Panc1 (cell line): Measurements from ENCODE around the gene TMPRSS3. TPM values are rescaled to one million over a fixed set of nuclear protein-coding genes. Genes with fewer than 3 reads are reported as not detected.

Source experiments
- ATAC-seq: fragments of 200-7000 bp; cut with Tn5 transposase; 2 replicates; pipeline ENCODE4 v1.9.1; 2020; ENCODE audit warnings: mild to moderate bottlenecking, moderate library complexity
- BruUV-seq: library from RNA; stranded (reverse); fragments of 400-500 nt; replicated peaks from 2 replicates; lab custom pipeline; 2021; lab: Mats Ljungman, UMichigan
- CTCF ChIA-PET: fragments of 300-600 bp; sonication (Branson Sonifier 250); formaldehyde crosslinking; loops from one replicate; lab custom pipeline; 2022; ENCODE audit warnings: antibody characterized with exemption; lab: Charles Lee
- POLR2A ChIA-PET: fragments of 300-600 bp; sonication (Branson Sonifier 250); formaldehyde crosslinking; loops from one replicate; lab custom pipeline; 2022; ENCODE audit warnings: antibody characterized with exemption; lab: Charles Lee
- DNase-seq: peaks from one replicate; pipeline ENCODE4 v3.0.0-alpha.2; 2010; ENCODE audit warnings: low read depth, low spot score
- H3K27ac ChIP-seq: 2 replicates; pipeline ENCODE4 v1.5.1; 2011; ENCODE audit warnings: mild to moderate bottlenecking, low read length, inconsistent platforms
- H3K27me3 ChIP-seq: fragments of 200-500 bp; sonication (Bioruptor generic); 2 replicates; pipeline ENCODE4 v1.6.0; 2014; ENCODE audit warnings: low read length, inconsistent platforms; ENCODE audit not compliant: control insufficient read depth, insufficient read depth
- H3K36me3 ChIP-seq: fragments of 200-500 bp; sonication (Bioruptor generic); 2 replicates; pipeline ENCODE4 v1.5.1; 2014; ENCODE audit warnings: inconsistent platforms, mild to moderate bottlenecking, low read length, moderate library complexity; ENCODE audit not compliant: control insufficient read depth, insufficient read depth
- H3K4me1 ChIP-seq: 2 replicates; pipeline ENCODE4 v1.5.1; 2011; ENCODE audit warnings: inconsistent platforms, mild to moderate bottlenecking, low read length, moderate library complexity; ENCODE audit not compliant: control insufficient read depth, insufficient read depth
- H3K4me3 ChIP-seq, 2 experiments: 2 replicates each; pipeline ENCODE4 v1.5.1; 2011 to 2012; ENCODE audit warnings: low read depth in 2 of 2, low read length in 2 of 2, mild to moderate bottlenecking in 2 of 2, inconsistent platforms in 1 of 2, moderate library complexity in 1 of 2
- H3K9me3 ChIP-seq: fragments of 200-500 bp; sonication (Bioruptor generic); 2 replicates; pipeline ENCODE4 v1.5.1; 2014; ENCODE audit warnings: low read depth, mild to moderate bottlenecking, inconsistent platforms, low read length, moderate library complexity; ENCODE audit not compliant: control insufficient read depth, insufficient read depth
- POLR2AphosphoS5 ChIP-seq: IDR thresholded peaks from 2 replicates; pipeline ENCODE4 v1.6.1; 2012; ENCODE audit warnings: mild to moderate bottlenecking, low read depth, low read length, moderate library complexity
- REST ChIP-seq, 2 experiments: IDR thresholded peaks; 2 replicates each; pipeline ENCODE4 v1.6.1; 2011 to 2012; ENCODE audit warnings: low read depth in 2 of 2, control low read depth in 1 of 2, low read length in 1 of 2, mild to moderate bottlenecking in 1 of 2, moderate library complexity in 1 of 2; ENCODE audit not compliant: insufficient read depth in 1 of 2
- SIN3A ChIP-seq: IDR thresholded peaks from 2 replicates; pipeline ENCODE4 v1.6.1; 2012; ENCODE audit warnings: low read depth, mild to moderate bottlenecking, low read length, moderate library complexity, borderline replicate concordance; ENCODE audit not compliant: insufficient read depth
- TCF7L2 ChIP-seq: IDR thresholded peaks from 2 replicates; pipeline ENCODE4 v1.6.1; 2011; ENCODE audit warnings: mild to moderate bottlenecking, low read depth, low read length, inconsistent platforms
- in situ Hi-C: cut with HindIII; loops from 2 replicates; pipeline ENCODE4 v1.10.0; 2016; ENCODE audit warnings: low sequenced_read_pairs, low pct_unique_long_range_greater_than_20kb
- intact Hi-C: fragments of 100-400 bp; cut with micrococcal nuclease; formaldehyde crosslinking; loops from one replicate; pipeline ENCODE4 v1.10.0; 2022; ENCODE audit not compliant: unreplicated experiment
- total RNA-seq: library from RNA; stranded (reverse); gene quantifications from one replicate; pipeline ENCODE4 v1.2.1, GENCODE V29; 2021; ENCODE audit not compliant: unreplicated experiment
- TF ChIP-seq, protein P1 (sequence below): fragments of 450-650 bp; IDR thresholded peaks from 2 replicates; pipeline ENCODE4 v1.5.1; 2017; ENCODE audit warnings: mild to moderate bottlenecking

The TMPRSS3 gene
- total RNA-seq, 1 experiment from 2014 or later = not detected

DNA sequence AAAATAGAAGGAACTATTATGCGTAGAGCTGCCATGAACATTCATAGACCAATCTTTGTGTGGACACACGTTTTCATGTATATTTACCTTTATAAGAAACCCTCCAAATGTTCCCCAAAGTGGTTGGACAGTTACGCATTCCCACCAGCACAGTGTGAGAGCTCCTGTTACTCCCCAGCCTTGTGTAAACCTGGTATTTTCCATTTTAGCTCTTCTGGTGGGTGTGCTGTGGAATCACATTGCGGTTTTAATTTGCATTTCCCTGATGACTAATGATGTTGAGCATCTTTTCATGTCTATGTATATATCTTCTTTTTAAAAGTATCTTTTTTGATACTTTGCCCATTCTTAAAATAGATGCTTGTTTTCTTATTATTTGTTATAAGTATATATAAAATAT, 4.7 kb upstream of the TMPRSS3 start:
- H3K27me3 ChIP-seq = no peaks in the 10 kb centered on the region; the same call in 1 of the 2 replicates
- no peak for TF ChIP-seq POLR2AphosphoS5
- no peak for TF ChIP-seq REST (IDR thresholded peaks at IDR 0.05; ENCODE audit: insufficient read depth in 1 of 2, low read depth in 2 of 2, low read length in 1 of 2)
- TF ChIP-seq SIN3A = no peak
- TF ChIP-seq, protein P1, sequence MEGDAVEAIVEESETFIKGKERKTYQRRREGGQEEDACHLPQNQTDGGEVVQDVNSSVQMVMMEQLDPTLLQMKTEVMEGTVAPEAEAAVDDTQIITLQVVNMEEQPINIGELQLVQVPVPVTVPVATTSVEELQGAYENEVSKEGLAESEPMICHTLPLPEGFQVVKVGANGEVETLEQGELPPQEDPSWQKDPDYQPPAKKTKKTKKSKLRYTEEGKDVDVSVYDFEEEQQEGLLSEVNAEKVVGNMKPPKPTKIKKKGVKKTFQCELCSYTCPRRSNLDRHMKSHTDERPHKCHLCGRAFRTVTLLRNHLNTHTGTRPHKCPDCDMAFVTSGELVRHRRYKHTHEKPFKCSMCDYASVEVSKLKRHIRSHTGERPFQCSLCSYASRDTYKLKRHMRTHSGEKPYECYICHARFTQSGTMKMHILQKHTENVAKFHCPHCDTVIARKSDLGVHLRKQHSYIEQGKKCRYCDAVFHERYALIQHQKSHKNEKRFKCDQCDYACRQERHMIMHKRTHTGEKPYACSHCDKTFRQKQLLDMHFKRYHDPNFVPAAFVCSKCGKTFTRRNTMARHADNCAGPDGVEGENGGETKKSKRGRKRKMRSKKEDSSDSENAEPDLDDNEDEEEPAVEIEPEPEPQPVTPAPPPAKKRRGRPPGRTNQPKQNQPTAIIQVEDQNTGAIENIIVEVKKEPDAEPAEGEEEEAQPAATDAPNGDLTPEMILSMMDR = no peak
- TF ChIP-seq TCF7L2 = no peak
- H3K4me1 ChIP-seq = no peaks in the 10 kb centered on the region
- DNase-seq (no peak), ATAC-seq (no peak)
- no TSS peak for BruUV-seq
- ChIA-PET CTCF (no interaction called here), POLR2A (no interaction called here)
- intact Hi-C loops (no loop called here), in situ Hi-C loops (no loop called here)
- no peaks in the 10 kb centered on the region for H3K36me3 ChIP-seq
- H3K27ac ChIP-seq = no peak overlapping the region
- no peak overlapping the region for H3K4me3 ChIP-seq
- H3K9me3 ChIP-seq = no peaks in the 10 kb centered on the region

DNA sequence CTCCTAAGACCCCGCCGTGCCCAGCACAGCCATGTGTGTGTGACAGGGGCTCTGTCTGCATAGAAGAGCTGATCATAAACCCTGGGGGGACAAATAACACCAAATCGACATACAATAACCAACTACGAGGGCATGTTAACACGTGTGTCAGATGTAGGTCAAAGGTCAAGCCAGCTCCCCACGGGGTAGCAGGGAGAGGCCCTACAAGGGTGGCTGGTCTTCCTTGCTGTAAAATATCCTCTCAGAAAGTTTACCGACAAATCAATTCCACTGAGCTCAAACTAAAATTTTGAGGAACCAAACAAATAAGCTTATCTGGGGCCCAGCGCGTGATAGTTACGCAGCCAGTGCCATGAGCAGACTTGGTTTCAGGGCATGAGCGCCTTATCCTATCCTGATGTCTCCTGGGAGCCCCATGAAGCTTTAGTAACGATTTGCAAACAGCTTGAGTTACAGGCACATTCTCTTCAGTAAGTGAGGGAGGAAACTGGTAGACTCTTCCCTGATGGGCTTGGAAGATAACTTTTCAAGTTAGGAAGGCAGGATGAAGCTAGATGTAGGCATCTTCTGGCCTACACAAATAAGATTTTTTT, 2.7 kb upstream of the TMPRSS3 start:
- no peaks in the 10 kb centered on the region for H3K36me3 ChIP-seq
- H3K27me3 ChIP-seq = no peaks in the 10 kb centered on the region; the same call in 1 of the 2 replicates
- ATAC-seq (no peak), DNase-seq (no peak)
- CTCF ChIA-PET = interaction anchor here (1.2 kb wide), 1 partner anchor 17 kb away, joined by 3 read pairs; no protein-coding TSS in a partner anchor
- no peaks in the 10 kb centered on the region for H3K9me3 ChIP-seq
- TF ChIP-seq REST (IDR thresholded peaks at IDR 0.05; ENCODE audit: insufficient read depth in 1 of 2, low read depth in 2 of 2, low read length in 1 of 2) (no peak), POLR2AphosphoS5 (no peak), SIN3A (no peak), TCF7L2 (no peak)
- TF ChIP-seq, protein P1 = no peak
- POLR2A ChIA-PET = no interaction called here
- no peak overlapping the region for H3K27ac ChIP-seq
- intact Hi-C loops (no loop called here), in situ Hi-C loops (no loop called here)
- H3K4me3 ChIP-seq = no peak overlapping the region
- H3K4me1 ChIP-seq = no peaks in the 10 kb centered on the region
- BruUV-seq = no TSS peak
